Activated CD8-positive, alpha-beta memory T cell treated with anti-CD3 and anti-CD28 coated beads, Interleukin-2, amount 50 U/mL, for 24 hours (primary cell): ENCODE results near the gene TECRL.

Experiments used
- DNase-seq: peaks from one replicate; pipeline ENCODE4 v3.0.0-alpha.2; 2020; ENCODE audit errors: extremely low read depth

Gene TECRL

DNA sequence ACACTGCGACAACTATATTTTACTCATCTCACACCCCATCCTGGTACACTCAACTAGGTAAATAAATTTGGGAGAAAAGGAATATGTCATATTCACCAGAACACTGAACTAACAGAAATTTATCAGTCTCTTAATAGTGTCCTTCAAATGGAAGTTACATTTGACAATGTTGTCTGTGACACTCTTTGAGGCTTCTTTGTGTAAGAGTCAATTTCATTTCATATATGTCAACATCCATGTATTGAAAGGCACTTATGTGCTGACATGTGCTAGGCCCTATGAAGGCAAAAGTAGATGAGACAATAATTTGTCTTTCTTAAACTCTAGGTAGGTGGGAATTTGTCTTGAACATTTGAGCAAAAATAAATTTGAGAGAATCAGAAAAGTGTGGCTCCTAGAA is 82.0 kb downstream of the TECRL start:
- DNase-seq = no peak

DNA sequence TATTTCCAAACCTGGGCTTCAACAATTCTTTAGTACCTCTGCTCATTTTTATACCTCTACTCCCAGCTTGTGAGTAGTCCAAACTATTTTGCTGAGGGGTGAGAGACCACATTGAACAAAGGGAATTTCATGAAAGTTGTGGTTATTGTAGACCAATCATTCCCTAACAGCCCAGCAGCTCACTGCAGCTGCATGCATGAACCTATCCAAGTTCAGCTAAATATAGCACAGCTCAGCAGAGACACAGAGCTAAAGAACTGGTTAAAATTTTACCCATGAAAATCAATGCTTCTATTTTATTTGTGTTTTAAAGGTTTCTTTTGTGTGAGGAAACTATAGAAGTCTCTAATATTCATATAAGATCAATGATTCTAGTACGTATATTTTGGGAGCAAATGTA is 82.7 kb downstream of the TECRL start:
- no peak for DNase-seq

GRCh38 chr4:64306255-64306565 is 103.0 kb downstream of the TECRL start:
- no peak for DNase-seq

DNA sequence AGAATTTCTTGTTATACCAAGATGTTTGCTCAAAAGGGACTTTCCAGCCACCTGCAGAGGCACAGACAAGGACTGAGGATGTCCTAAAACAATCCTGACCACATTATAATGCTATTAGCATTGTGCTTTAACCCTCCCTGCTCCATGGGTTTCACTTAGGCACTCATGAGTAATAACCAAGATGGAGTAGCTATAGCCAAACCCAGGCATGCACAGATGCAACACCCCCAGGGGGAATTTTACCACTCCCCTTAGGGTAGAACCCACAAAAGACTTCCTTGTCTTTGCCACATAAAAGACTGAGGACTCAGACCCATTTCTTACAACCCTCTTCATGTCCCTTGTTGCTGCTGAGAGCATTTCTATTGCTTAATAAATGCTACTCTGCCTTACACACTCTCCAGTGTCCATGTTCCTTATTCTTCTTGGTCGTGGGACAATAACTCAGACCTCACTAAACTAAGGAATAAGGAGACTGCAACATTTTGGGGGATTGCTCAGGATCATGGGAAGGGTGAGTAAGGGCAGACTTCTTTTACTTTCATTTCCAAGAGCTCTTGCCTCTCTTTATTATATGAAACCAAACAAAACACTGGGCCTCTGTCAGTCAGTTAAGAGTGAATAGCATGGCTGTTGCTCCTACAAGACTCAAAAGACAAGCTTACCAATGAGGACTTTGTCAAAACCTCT is 103.5 kb downstream of the TECRL start:
- no peak for DNase-seq

DNA sequence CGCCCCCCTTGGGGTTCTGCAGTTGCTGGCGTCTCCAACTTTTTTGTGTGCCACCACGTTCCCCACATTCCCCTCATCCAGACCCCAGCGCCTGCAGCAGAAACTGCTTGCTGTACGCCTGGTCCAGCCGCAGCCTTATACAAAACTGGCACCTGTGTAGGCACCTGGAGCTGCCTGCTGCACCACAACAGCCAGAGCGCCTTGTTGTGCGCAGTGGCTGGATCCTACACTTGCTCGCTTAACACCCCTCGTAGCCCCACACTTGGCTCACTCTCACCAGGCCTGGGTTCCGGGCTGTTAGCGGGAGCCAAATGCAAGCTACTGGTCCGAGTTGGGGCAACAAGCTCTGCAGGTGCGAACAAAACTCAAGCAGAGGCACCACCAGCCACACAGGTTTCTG is 136.8 kb downstream of the TECRL start:
- no peak for DNase-seq

GRCh38 chr4:64271601-64272081 is 137.6 kb downstream of the TECRL start:
- DNase-seq = no peak

DNA sequence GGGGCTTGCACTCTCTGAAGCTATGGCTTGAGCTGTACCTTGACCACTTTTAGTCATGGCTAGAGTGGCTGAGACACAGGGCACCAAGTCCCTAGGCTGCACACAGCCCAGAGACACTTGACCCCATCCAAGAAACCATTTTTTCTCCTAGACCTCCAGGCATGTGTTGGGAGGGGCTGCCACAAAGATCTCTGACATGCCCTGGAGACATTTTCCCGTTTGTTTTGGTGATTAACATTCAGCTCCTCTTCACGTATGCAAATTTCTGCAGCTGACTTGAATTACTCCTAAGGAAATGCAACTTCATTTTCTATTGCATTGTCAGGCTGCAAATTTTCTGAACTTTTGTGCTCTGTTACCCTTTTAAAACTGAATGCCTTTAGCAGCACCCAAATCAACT is 142.6 kb downstream of the TECRL start:
- DNase-seq = no peak

GRCh38 chr4:64266263-64266662 is 143.0 kb downstream of the TECRL start:
- DNase-seq = no peak

GRCh38 chr4:64251781-64252180 is 157.5 kb downstream of the TECRL start:
- no peak for DNase-seq

GRCh38 chr4:64250488-64250887 is 158.8 kb downstream of the TECRL start:
- no peak for DNase-seq

DNA sequence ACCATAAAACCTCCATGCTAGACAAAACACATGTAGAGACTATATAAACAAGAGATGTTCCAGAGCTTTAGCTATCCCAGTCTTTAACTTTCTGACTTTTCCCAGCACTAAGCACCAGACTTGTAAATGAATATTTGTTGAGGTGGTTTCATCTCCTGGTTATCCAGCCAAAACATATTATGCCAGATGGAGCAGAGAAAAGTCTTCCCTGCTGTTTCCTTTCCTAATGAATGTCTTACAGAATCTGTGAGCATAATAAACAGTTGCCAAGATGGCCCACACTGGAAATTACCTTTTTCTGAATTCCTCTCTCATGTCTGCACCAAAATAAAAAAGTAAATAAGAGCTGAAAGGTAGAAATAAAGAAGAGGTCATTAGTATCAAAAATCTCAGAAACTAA is 159.2 kb downstream of the TECRL start:
- DNase-seq = no peak

DNA sequence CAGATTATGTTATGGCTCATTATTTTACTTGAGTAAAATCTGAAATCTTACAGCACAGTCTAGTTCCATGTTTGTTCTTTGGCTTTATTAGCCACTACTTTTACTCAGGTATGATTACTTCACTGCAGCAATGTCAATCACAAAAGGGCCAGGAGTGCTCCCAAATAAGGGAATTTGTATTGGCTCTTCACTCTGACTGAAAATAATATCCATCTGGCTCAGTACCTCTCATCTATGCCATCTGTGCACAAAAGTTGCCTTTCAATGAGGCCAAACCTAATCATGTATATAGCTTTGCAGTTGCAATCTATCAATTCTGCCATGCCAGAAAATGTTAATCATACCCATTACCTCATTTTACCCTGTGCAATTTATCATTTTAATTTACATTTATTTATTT is 161.1 kb downstream of the TECRL start:
- DNase-seq = no peak

DNA sequence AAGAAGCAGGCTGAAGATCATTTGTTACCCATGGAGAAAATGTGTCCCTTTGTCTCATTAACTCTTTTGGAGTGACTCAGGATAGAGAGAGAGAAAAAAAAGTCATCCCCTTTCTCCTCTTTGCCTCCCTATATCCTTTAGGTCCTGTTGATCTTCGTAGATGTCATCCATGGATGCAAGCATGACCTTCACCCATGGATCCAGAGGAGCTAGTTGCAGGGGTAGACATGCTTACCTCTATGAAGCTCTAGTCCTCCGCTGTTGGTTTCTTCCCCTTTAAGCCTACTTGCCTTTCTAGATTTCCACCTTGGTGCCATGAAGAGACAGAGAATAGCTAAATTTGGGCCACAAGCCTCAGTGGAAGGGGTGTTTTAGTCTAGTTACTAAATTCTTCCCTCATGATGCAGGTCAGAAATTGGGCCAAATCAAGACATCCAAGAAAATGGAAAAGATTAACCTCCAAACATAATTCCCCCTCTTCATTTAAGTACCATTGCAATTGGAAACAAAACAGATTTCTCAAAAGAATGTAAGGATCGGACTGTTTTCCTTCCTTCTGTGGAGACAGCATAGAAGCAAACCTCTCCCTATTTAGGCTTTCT is 178.4 kb downstream of the TECRL start:
- no peak for DNase-seq
